Measurements from ENCODE around the gene RNF167. TPM values are rescaled to one million over a fixed set of nuclear protein-coding genes. Genes with fewer than 3 reads are reported as not detected.
A peak's percentile ranks its signal among the peaks of the same experiment; 100 is the strongest.

RNF167 gene
- total and polyA plus RNA-seq, 2 of the 13 experiments (the other 11 are each of a cell fraction or from before 2014, with no cell fraction given), result 44.1 to 45.4 TPM

GRCh38 chr17:4947411-4948165, 7.5 kb downstream of the RNF167 start (continued):
- TF ChIP-seq ZBTB26 (CRISPR knock-in tag; IDR thresholded peaks at IDR 0.05; ENCODE audit: borderline replicate concordance) (no peak), EED (CRISPR knock-in tag; IDR thresholded peaks at IDR 0.05) (peak; percentile 86; the same call in 1 of the 2 replicates), RNF219 (CRISPR knock-in tag; IDR thresholded peaks at IDR 0.05) (no peak), RARG (CRISPR knock-in tag; IDR thresholded peaks at IDR 0.05; ENCODE audit: low read depth) (no peak), ZNF451 (CRISPR knock-in tag; IDR thresholded peaks at IDR 0.05) (peak; percentile 74; the same call in 1 of the 2 replicates), MXD3 (CRISPR knock-in tag; IDR thresholded peaks at IDR 0.05) (0 out of 2 replicates have a peak, but pooled peaks have one; percentile 19), FUBP1 (CRISPR knock-in tag; IDR thresholded peaks at IDR 0.05; ENCODE audit: borderline replicate concordance) (no peak), SSRP1 (CRISPR knock-in tag; IDR thresholded peaks at IDR 0.05) (no peak), U2AF2 (IDR thresholded peaks at IDR 0.05; ENCODE audit: low read depth, low read length) (no peak), TFAP4 (IDR thresholded peaks at IDR 0.05; ENCODE audit: borderline replicate concordance, low read depth) (no peak), GABPA (IDR thresholded peaks at IDR 0.05; ENCODE audit: low read depth, low read length) (peak; percentile 66), GABPA (CRISPR knock-in tag; IDR thresholded peaks at IDR 0.05; ENCODE audit: low read depth) (peak; percentile 88), AKNA (CRISPR knock-in tag; IDR thresholded peaks at IDR 0.05; ENCODE audit: borderline replicate concordance) (no peak), ZNF773 (CRISPR knock-in tag; IDR thresholded peaks at IDR 0.05; ENCODE audit: borderline replicate concordance) (0 out of 2 replicates have a peak, but pooled peaks have one; percentile 53), ZNF232 (CRISPR knock-in tag; IDR thresholded peaks at IDR 0.05; ENCODE audit: borderline replicate concordance) (0 out of 2 replicates have a peak, but pooled peaks have one; percentile 30), NR2C2 (CRISPR knock-in tag; IDR thresholded peaks at IDR 0.05; ENCODE audit: borderline replicate concordance) (peak; percentile 41; the same call in 1 of the 2 replicates), ZNF678 (CRISPR knock-in tag; IDR thresholded peaks at IDR 0.05) (no peak)

Measured in HepG2 (cell line).